ENCODE data around the gene ESYT1.

GRCh38 chr12:56154818-56155217, 26.8 kb downstream of the ESYT1 start:
- no peak for TF ChIP-seq CTCF (IDR thresholded peaks at IDR 0.05)
- no peak for TF ChIP-seq EZH2 (IDR thresholded peaks at IDR 0.05)

All from neural progenitor cell (in vitro differentiated cells).